Measurements from ENCODE around the gene TEAD1.

DNA sequence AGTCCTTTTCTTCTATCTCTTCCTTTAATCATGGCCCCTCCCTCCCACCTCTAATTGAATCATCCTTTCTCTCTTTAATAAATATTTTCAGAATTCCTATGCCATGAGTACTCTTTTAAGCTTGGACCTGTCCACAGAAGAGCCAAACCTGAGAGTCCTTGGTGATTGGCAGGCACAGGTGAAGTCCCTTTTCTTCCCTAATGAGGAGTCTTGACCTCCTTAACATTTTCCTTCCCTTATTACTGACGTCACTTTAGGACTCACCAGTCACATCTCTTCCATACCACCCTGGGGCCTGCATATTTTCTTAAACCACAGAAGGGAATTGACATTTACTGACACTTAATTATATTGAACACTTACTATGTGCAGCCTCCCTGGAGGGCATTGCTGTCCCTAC is 293.9 kb downstream of the TEAD1 start:
- TF ChIP-seq, protein P1, sequence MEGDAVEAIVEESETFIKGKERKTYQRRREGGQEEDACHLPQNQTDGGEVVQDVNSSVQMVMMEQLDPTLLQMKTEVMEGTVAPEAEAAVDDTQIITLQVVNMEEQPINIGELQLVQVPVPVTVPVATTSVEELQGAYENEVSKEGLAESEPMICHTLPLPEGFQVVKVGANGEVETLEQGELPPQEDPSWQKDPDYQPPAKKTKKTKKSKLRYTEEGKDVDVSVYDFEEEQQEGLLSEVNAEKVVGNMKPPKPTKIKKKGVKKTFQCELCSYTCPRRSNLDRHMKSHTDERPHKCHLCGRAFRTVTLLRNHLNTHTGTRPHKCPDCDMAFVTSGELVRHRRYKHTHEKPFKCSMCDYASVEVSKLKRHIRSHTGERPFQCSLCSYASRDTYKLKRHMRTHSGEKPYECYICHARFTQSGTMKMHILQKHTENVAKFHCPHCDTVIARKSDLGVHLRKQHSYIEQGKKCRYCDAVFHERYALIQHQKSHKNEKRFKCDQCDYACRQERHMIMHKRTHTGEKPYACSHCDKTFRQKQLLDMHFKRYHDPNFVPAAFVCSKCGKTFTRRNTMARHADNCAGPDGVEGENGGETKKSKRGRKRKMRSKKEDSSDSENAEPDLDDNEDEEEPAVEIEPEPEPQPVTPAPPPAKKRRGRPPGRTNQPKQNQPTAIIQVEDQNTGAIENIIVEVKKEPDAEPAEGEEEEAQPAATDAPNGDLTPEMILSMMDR (IDR thresholded peaks at IDR 0.05), result no peak
- TF ChIP-seq ZFX (IDR thresholded peaks at IDR 0.05; ENCODE audit: borderline replicate concordance), result no peak

All from 22Rv1 (cell line).